HepG2 (cell line): Measurements from ENCODE around the gene MNT. TPM values are rescaled to one million over a fixed set of nuclear protein-coding genes. Genes with fewer than 3 reads are reported as not detected.

Experiments used
- ATAC-seq: fragments of 200-7000 bp; cut with Tn5 transposase; 3 replicates; pipeline ENCODE4 v1.9.1; 2020; ENCODE audit warnings: mild to moderate bottlenecking, moderate library complexity
- BruUV-seq: library from RNA; stranded (reverse); fragments of 400-500 nt; replicated peaks from 2 replicates; lab custom pipeline; 2021; lab: Mats Ljungman, UMichigan
- CTCF ChIA-PET: fragments of 300-600 bp; formaldehyde crosslinking; extraction: SDS; loops from one replicate; lab custom pipeline; 2021; ENCODE audit warnings: low total read pairs, inconsistent platforms, low intra/inter-chr PET ratio; lab: Yijun Ruan, JAX
- POLR2A ChIA-PET: fragments of 350-600 bp; sonication (Branson Sonifier 250); formaldehyde crosslinking; loops from one replicate; lab custom pipeline; 2020; ENCODE audit warnings: antibody characterized with exemption, inconsistent platforms; lab: Yijun Ruan, JAX
- DNase-seq: peaks from one replicate; pipeline ENCODE4 v3.0.0-alpha.2; 2015; ENCODE audit warnings: low spot score
- FAIRE-seq: peaks from 3 replicates; lab custom pipeline; 2011; peaks lifted over from hg19 to GRCh38; lab: Jason Lieb, UNC
- H2AFZ ChIP-seq: one replicate; pipeline ENCODE4 v1.6.1; 2011; ENCODE audit warnings: low read length, inconsistent platforms
- H3K27ac ChIP-seq: fragments of 300-600 bp; 3 replicates; pipeline ENCODE4 v1.8.0; 2011; ENCODE audit warnings: mixed run types, mild to moderate bottlenecking, mixed read lengths, low read length, inconsistent platforms; ENCODE audit not compliant: insufficient read depth; ENCODE audit errors: extremely low read length
- H3K27me3 ChIP-seq, 2 experiments: fragments of 200-600 bp in 1 of 2; 2 replicates in 1 of 2; 3 replicates in 1 of 2; pipeline versions ENCODE4 v1.6.0 to v1.8.0; 2011; ENCODE audit warnings: low read length in 2 of 2, mild to moderate bottlenecking in 2 of 2, moderate library complexity in 2 of 2, inconsistent platforms in 1 of 2; ENCODE audit not compliant: insufficient read depth in 2 of 2, control insufficient read depth in 1 of 2
- H3K36me3 ChIP-seq, 2 experiments: fragments of 200-600 bp in 1 of 2; replicated peaks in 1 of 2; 2 replicates in 1 of 2; 3 replicates in 1 of 2; pipeline versions ENCODE4 v1.5.1 to v1.8.0; 2011; ENCODE audit warnings: low read length in 2 of 2, inconsistent platforms in 1 of 2; ENCODE audit not compliant: insufficient read depth in 2 of 2, control insufficient read depth in 1 of 2
- H3K4me1 ChIP-seq: 2 replicates; pipeline ENCODE4 v1.5.1; 2012; ENCODE audit warnings: low read length, inconsistent platforms; ENCODE audit not compliant: insufficient read depth
- H3K4me2 ChIP-seq: 2 replicates; pipeline ENCODE4 v1.6.0; 2011; ENCODE audit warnings: low read depth, low read length, inconsistent platforms
- H3K4me3 ChIP-seq, 3 experiments: fragments of 200-600 bp in 1 of 3; sonication (generic), shearing (Covaris generic) in 1 of 3; replicated peaks in 1 of 3; 2 replicates each; pipeline ENCODE4 v1.5.1; 2011 to 2016; ENCODE audit warnings: low read length in 3 of 3, inconsistent platforms in 2 of 3, low read depth in 2 of 3, mild to moderate bottlenecking in 2 of 3, control low read depth in 1 of 3, mixed read lengths in 1 of 3; ENCODE audit not compliant: insufficient read depth in 1 of 3
- H3K79me2 ChIP-seq: one replicate; pipeline ENCODE4 v1.6.1; 2011; ENCODE audit warnings: low read length, inconsistent platforms; ENCODE audit not compliant: insufficient read depth
- H3K9ac ChIP-seq: 2 replicates; pipeline ENCODE4 v1.6.0; 2011; ENCODE audit warnings: mild to moderate bottlenecking, low read depth, low read length, inconsistent platforms; ENCODE audit not compliant: insufficient read depth
- H3K9me3 ChIP-seq: 2 replicates; pipeline ENCODE4 v1.5.1; 2012; ENCODE audit warnings: mild to moderate bottlenecking, low read length
- H4K20me1 ChIP-seq: 2 replicates; pipeline ENCODE4 v1.6.0; 2011; ENCODE audit warnings: inconsistent platforms, mild to moderate bottlenecking, low read length, moderate library complexity; ENCODE audit not compliant: insufficient read depth
- BRD4 ChIP-seq: sonication (generic); formaldehyde crosslinking; IDR thresholded peaks from 2 replicates; pipeline ENCODE4 v1.4.0; 2020; ENCODE audit warnings: missing genetic modification reagents
- CTCF ChIP-seq: sonication (generic); formaldehyde crosslinking; IDR thresholded peaks from 2 replicates; pipeline ENCODE4 v1.5.0; 2020; ENCODE audit warnings: mild to moderate bottlenecking, missing genetic modification reagents, moderate library complexity
- HBP1 ChIP-seq: IDR thresholded peaks from 2 replicates; pipeline ENCODE4 v1.6.1; 2016; ENCODE audit warnings: low read depth, control low read depth
- RBM22 ChIP-seq: fragments of 200-400 bp; formaldehyde crosslinking; optimal IDR thresholded peaks from 2 replicates; pipeline ENCODE3; 2017; ENCODE audit warnings: mild to moderate bottlenecking, low read length, moderate library complexity
- SRF ChIP-seq: IDR thresholded peaks from 2 replicates; pipeline ENCODE4 v1.6.1; 2011; ENCODE audit warnings: mild to moderate bottlenecking, low read depth, low read length, moderate library complexity
- STAG1 ChIP-seq: sonication (generic); formaldehyde crosslinking; IDR thresholded peaks from 2 replicates; pipeline ENCODE4 v1.4.0; 2020; ENCODE audit warnings: missing genetic modification reagents
- YY1 ChIP-seq: IDR thresholded peaks from 2 replicates; pipeline ENCODE4 v1.6.1; 2011; ENCODE audit warnings: low read length, low read depth, moderate library complexity, mild to moderate bottlenecking; ENCODE audit not compliant: insufficient read depth, insufficient replicate concordance
- ZBTB40 ChIP-seq, 2 experiments: fragments of 450-650 bp in 1 of 2; sonication (generic) in 1 of 2; formaldehyde crosslinking in 1 of 2; IDR thresholded peaks; 2 replicates each; pipeline versions ENCODE4 v1.6.1 to v1.8.0; 2016 to 2022; ENCODE audit warnings: antibody characterized with exemption in 1 of 2, mild to moderate bottlenecking in 1 of 2, missing genetic modification reagents in 1 of 2
- ZBTB7A ChIP-seq: sonication (generic); formaldehyde crosslinking; IDR thresholded peaks from 2 replicates; pipeline ENCODE4 v1.8.0; 2022; ENCODE audit warnings: mild to moderate bottlenecking, missing genetic modification reagents
- ZNF552 ChIP-seq: sonication (generic); formaldehyde crosslinking; IDR thresholded peaks from 2 replicates; pipeline ENCODE4 v1.9.0; 2022; ENCODE audit warnings: missing genetic modification reagents, mild to moderate bottlenecking, borderline replicate concordance
- ZNF572 ChIP-seq: sonication (generic); formaldehyde crosslinking; IDR thresholded peaks from 2 replicates; pipeline ENCODE4 v1.5.1; 2020; ENCODE audit warnings: mild to moderate bottlenecking, missing genetic modification reagents
- WGBS: methylation state at CpG from one replicate; pipeline ENCODE4 v1.1.6; 2017; ENCODE audit warnings: low lambda C conversion rate; 5-methylcytosine and 5-hydroxymethylcytosine counted together
- in situ Hi-C: cut with HindIII; loops from 2 replicates; pipeline ENCODE4 v1.10.0; 2017; ENCODE audit warnings: low pct_unique_long_range_greater_than_20kb; ENCODE audit not compliant: extremely low pct_ligation_motif_present
- intact Hi-C: fragments of 100-400 bp; cut with micrococcal nuclease; formaldehyde crosslinking; loops from one replicate; pipeline ENCODE4 v1.10.0; 2022; ENCODE audit not compliant: unreplicated experiment
- polyA plus RNA-seq, 8 experiments: library from polyadenylated mRNA; depleted of rRNA in 3 of 8; stranded (reverse) in 7 of 8; unstranded in 1 of 8; fragments of >200 nt; fragmentation: Illumina TruSeq in 4 of 8; extraction: Trizol in 4 of 8; gene quantifications; 2 replicates each; pipeline versions ENCODE4 v1.2.1 to v1.2.3, GENCODE V29; 2011 to 2016; ENCODE audit warnings: low read depth in 4 of 8, missing spikeins in 1 of 8, mixed read lengths in 1 of 8; ENCODE audit not compliant: insufficient read depth in 1 of 8
- total RNA-seq, 5 experiments: library from RNA; depleted of rRNA; stranded (reverse); fragments of >200 nt; fragmentation: Illumina TruSeq; extraction: Trizol; gene quantifications; 2 replicates each; pipeline ENCODE4 v1.2.3, GENCODE V29; 2016; ENCODE audit warnings: low read depth in 1 of 5

The MNT gene
- total and polyA plus RNA-seq, 2 of the 13 experiments (the other 11 are each of a cell fraction or from before 2014, with no cell fraction given): 2.1 to 3.5 TPM

GRCh38 chr17:2412561-2413021, 11.7 kb upstream of the MNT start:
- no peaks in the 10 kb centered on the region for H3K27me3 ChIP-seq
- DNase-seq: no peak
- in situ Hi-C loops: loop anchor here (5.0 kb wide), 1 partner anchor 35 kb away; no protein-coding TSS in a partner anchor
- WGBS: 86% methylated on average over 1 of the region's 2 CpGs
- no peak overlapping the region for H3K4me3 ChIP-seq
- peaks cover 3 to 15% of the 10 kb centered on the region in 2 experiments; a peak in 4 of 5 replicates for H3K36me3 ChIP-seq
- no peak overlapping the region for H3K9ac ChIP-seq
- ChIA-PET POLR2A (interaction anchor here (1.4 to 1.8 kb wide), 2 partner anchors 11 to 14 kb away, joined by 3 to 5 read pairs; no protein-coding TSS in a partner anchor), CTCF (interaction anchor here (1.3 kb wide), 1 partner anchor 30 kb away, joined by 5 read pairs; no protein-coding TSS in a partner anchor)
- no peaks in the 10 kb centered on the region; the same call in 1 of the 2 replicates for H4K20me1 ChIP-seq
- H3K27ac ChIP-seq: no peak overlapping the region
- BruUV-seq: no TSS peak
- H3K79me2 ChIP-seq: no peaks in the 10 kb centered on the region
- intact Hi-C loops: loop anchor here (1.0 kb wide), 1 partner anchor 30 kb away; no protein-coding TSS in a partner anchor
- H3K9me3 ChIP-seq: no peaks in the 10 kb centered on the region
- ATAC-seq: peak; percentile 82
- H2AFZ ChIP-seq: no peak overlapping the region
- no peak overlapping the region for H3K4me2 ChIP-seq
- no peak for FAIRE-seq
- H3K4me1 ChIP-seq: peaks cover 7% of the 10 kb centered on the region; the same call in 1 of the 2 replicates
- TF ChIP-seq ZBTB40 (IDR thresholded peaks at IDR 0.05) (no peak), ZBTB40 (CRISPR knock-in tag; IDR thresholded peaks at IDR 0.05) (no peak), RBM22 (no peak), HBP1 (CRISPR knock-in tag) (no peak), CTCF (CRISPR knock-in tag) (peak; percentile 46), YY1 (no peak), SRF (no peak), STAG1 (0 out of 2 replicates have a peak, but pooled peaks have one; percentile 13), ZNF572 (CRISPR knock-in tag) (no peak), BRD4 (CRISPR knock-in tag) (no peak), ZBTB7A (CRISPR knock-in tag) (no peak), ZNF552 (CRISPR knock-in tag) (no peak)
